GM23338 (cell line): ENCODE measurements around the gene DENR. TPM values are rescaled to one million over a fixed set of nuclear protein-coding genes. Genes with fewer than 3 reads are reported as not detected.
A peak's percentile ranks its signal among the peaks of the same experiment; 100 is the strongest.

Experiments used
- ATAC-seq: fragments of 200-7000 bp; cut with Tn5 transposase; 3 replicates; pipeline ENCODE4 v1.9.1; 2020
- DNase-seq: peaks from one replicate; pipeline ENCODE4 v3.0.0-alpha.2; 2015; ENCODE audit warnings: low spot score
- H2AFZ ChIP-seq: fragments of 200-600 bp; sonication (generic); 2 replicates; pipeline ENCODE4 v1.8.0; 2016; ENCODE audit warnings: antibody characterized with exemption, mild to moderate bottlenecking, moderate library complexity
- H3F3A ChIP-seq: fragments of 200-600 bp; sonication (generic); replicated peaks from 2 replicates; pipeline ENCODE4 v1.8.0; 2017; ENCODE audit warnings: antibody characterized with exemption, mixed run types, low read depth
- H3K27ac ChIP-seq: fragments of 200-600 bp; sonication (generic); 2 replicates; pipeline ENCODE4 v1.6.1; 2016; ENCODE audit warnings: low read depth
- H3K27me3 ChIP-seq: fragments of 200-600 bp; sonication (generic); 2 replicates; pipeline ENCODE4 v1.8.0; 2016; ENCODE audit warnings: mild to moderate bottlenecking, mixed run types, moderate library complexity; ENCODE audit not compliant: insufficient read depth
- H3K36me3 ChIP-seq: fragments of 200-600 bp; sonication (generic); 2 replicates; pipeline ENCODE4 v1.8.0; 2016; ENCODE audit warnings: mild to moderate bottlenecking; ENCODE audit not compliant: insufficient read depth
- H3K4me1 ChIP-seq: fragments of 200-600 bp; sonication (generic); 2 replicates; pipeline ENCODE4 v1.8.0; 2016; ENCODE audit warnings: mild to moderate bottlenecking, moderate library complexity; ENCODE audit not compliant: insufficient read depth
- H3K4me2 ChIP-seq: fragments of 200-600 bp; sonication (generic); 2 replicates; pipeline ENCODE4 v1.7.1; 2017; ENCODE audit warnings: mixed run types
- H3K4me3 ChIP-seq: fragments of 200-600 bp; sonication (generic); 2 replicates; pipeline ENCODE4 v1.6.1; 2016; ENCODE audit warnings: mixed run types
- H3K79me2 ChIP-seq: fragments of 200-600 bp; sonication (generic); replicated peaks from 2 replicates; pipeline ENCODE4 v1.8.0; 2017; ENCODE audit warnings: mild to moderate bottlenecking; ENCODE audit not compliant: insufficient read depth
- H3K9me2 ChIP-seq: fragments of 200-600 bp; sonication (generic); 2 replicates; pipeline ENCODE4 v1.8.0; 2017; ENCODE audit not compliant: insufficient read depth
- H4K20me1 ChIP-seq: fragments of 200-600 bp; sonication (generic); replicated peaks from 2 replicates; pipeline ENCODE4 v1.8.0; 2017; ENCODE audit warnings: mild to moderate bottlenecking; ENCODE audit not compliant: insufficient read depth
- H3K27ac Mint-ChIP-seq: 2 replicates; pipeline ENCODE4 v1.8.0; 2020; ENCODE audit warnings: inconsistent platforms, mild to moderate bottlenecking, moderate library complexity, mixed read lengths
- H3K27me3 Mint-ChIP-seq: 3 replicates; pipeline ENCODE4 v1.8.0; 2022; ENCODE audit warnings: low read depth, mild to moderate bottlenecking, moderate library complexity, mixed read lengths, inconsistent platforms; ENCODE audit not compliant: insufficient read depth, poor library complexity
- H3K36me3 Mint-ChIP-seq: 3 replicates; pipeline ENCODE4 v1.8.0; 2021; ENCODE audit warnings: low read depth, mild to moderate bottlenecking, inconsistent platforms, moderate library complexity, mixed read lengths
- H3K4me1 Mint-ChIP-seq: 3 replicates; pipeline ENCODE4 v1.8.0; 2020; ENCODE audit warnings: mild to moderate bottlenecking, inconsistent platforms, mixed read lengths
- H3K4me3 Mint-ChIP-seq: 3 replicates; pipeline ENCODE4 v1.8.0; 2021; ENCODE audit warnings: moderate library complexity, mild to moderate bottlenecking, inconsistent platforms, mixed read lengths
- H3K9me3 Mint-ChIP-seq: 3 replicates; pipeline ENCODE4 v1.8.0; 2020; ENCODE audit warnings: moderate library complexity, mild to moderate bottlenecking, inconsistent platforms, mixed read lengths
- CREB1 ChIP-seq: fragments of 250-450 bp; sonication (Bioruptor Pico); IDR thresholded peaks from 2 replicates; pipeline ENCODE4 v1.5.0; 2020; ENCODE audit warnings: low read depth, mild to moderate bottlenecking, moderate library complexity
- EZH2 ChIP-seq: fragments of 200-600 bp; sonication (generic); IDR thresholded peaks from one replicate; pipeline ENCODE4 v1.8.0; 2017; ENCODE audit warnings: antibody characterized with exemption, mild to moderate bottlenecking, low read depth; ENCODE audit not compliant: unreplicated experiment
- NANOG ChIP-seq: IDR thresholded peaks from 2 replicates; pipeline ENCODE4 v1.6.1; 2016; ENCODE audit warnings: antibody characterized with exemption, borderline replicate concordance
- POLR2AphosphoS5 ChIP-seq: IDR thresholded peaks from 2 replicates; pipeline ENCODE4 v1.6.1; 2016; ENCODE audit warnings: antibody characterized with exemption, low read depth
- ZNF114 ChIP-seq: fragments of 250-450 bp; sonication (Bioruptor Pico); IDR thresholded peaks from 2 replicates; pipeline ENCODE4 v1.5.0; 2020; ENCODE audit warnings: mild to moderate bottlenecking, moderate library complexity
- ZNF331 ChIP-seq: fragments of 250-450 bp; sonication (Bioruptor Pico); IDR thresholded peaks from 2 replicates; pipeline ENCODE4 v1.5.0; 2020; ENCODE audit warnings: low read depth, mild to moderate bottlenecking, moderate library complexity
- polyA plus RNA-seq: library from polyadenylated mRNA; unstranded; fragments of >200 nt; fragmentation: Nextera tagmentation; extraction: Ambion mirVana; gene quantifications from 2 replicates; pipeline ENCODE4 v1.2.1, GENCODE V29; 2016
- total RNA-seq: library from RNA; depleted of rRNA; stranded (reverse); fragments of >200 nt; shearing (Covaris generic); gene quantifications from 2 replicates; pipeline ENCODE4 v1.2.3, GENCODE V29; 2014
- TF ChIP-seq, protein P1 (sequence below): IDR thresholded peaks from one replicate; pipeline ENCODE4 v1.6.1; 2018; ENCODE audit warnings: antibody characterized with exemption; ENCODE audit not compliant: unreplicated experiment
- TF ChIP-seq, protein P2 (sequence below): IDR thresholded peaks from 2 replicates; pipeline ENCODE4 v1.6.1; 2016; ENCODE audit warnings: antibody characterized with exemption
- TF ChIP-seq, protein P3 (sequence below), 2 experiments: fragments of 200-600 bp in 1 of 2; sonication (generic) in 1 of 2; conservative IDR thresholded peaks; 2 replicates each; pipeline versions ENCODE4 v1.5.1 to v1.6.1; 2016 to 2017; ENCODE audit warnings: antibody characterized with exemption in 2 of 2, low read depth in 2 of 2, mild to moderate bottlenecking in 2 of 2, moderate library complexity in 1 of 2

Gene DENR
- total and polyA plus RNA-seq, 2 experiments from 2014 or later = 55.2 to 130 TPM

DNA sequence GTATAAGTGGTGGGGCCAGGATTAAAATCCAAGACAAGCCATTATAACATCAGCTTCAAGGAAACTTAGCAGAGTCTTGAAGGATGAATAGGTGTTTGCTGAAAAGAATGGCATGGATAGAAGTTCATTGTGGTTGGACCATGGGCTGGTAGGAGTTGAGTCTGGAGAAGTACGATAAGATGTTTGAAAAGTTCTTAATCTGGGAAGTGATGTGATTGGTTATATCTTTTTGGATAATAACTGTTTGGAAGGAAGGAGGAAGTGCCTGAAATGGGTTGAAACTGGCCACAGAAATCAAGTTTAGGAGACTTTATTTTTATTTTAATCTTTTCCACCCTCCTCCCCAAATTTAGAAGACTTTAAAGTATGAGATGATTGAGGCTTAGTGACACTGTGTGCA lies 4.9 kb downstream of the DENR start (continued):
- TF ChIP-seq, protein P1, sequence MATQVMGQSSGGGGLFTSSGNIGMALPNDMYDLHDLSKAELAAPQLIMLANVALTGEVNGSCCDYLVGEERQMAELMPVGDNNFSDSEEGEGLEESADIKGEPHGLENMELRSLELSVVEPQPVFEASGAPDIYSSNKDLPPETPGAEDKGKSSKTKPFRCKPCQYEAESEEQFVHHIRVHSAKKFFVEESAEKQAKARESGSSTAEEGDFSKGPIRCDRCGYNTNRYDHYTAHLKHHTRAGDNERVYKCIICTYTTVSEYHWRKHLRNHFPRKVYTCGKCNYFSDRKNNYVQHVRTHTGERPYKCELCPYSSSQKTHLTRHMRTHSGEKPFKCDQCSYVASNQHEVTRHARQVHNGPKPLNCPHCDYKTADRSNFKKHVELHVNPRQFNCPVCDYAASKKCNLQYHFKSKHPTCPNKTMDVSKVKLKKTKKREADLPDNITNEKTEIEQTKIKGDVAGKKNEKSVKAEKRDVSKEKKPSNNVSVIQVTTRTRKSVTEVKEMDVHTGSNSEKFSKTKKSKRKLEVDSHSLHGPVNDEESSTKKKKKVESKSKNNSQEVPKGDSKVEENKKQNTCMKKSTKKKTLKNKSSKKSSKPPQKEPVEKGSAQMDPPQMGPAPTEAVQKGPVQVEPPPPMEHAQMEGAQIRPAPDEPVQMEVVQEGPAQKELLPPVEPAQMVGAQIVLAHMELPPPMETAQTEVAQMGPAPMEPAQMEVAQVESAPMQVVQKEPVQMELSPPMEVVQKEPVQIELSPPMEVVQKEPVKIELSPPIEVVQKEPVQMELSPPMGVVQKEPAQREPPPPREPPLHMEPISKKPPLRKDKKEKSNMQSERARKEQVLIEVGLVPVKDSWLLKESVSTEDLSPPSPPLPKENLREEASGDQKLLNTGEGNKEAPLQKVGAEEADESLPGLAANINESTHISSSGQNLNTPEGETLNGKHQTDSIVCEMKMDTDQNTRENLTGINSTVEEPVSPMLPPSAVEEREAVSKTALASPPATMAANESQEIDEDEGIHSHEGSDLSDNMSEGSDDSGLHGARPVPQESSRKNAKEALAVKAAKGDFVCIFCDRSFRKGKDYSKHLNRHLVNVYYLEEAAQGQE = no peak
- TF ChIP-seq, protein P2, sequence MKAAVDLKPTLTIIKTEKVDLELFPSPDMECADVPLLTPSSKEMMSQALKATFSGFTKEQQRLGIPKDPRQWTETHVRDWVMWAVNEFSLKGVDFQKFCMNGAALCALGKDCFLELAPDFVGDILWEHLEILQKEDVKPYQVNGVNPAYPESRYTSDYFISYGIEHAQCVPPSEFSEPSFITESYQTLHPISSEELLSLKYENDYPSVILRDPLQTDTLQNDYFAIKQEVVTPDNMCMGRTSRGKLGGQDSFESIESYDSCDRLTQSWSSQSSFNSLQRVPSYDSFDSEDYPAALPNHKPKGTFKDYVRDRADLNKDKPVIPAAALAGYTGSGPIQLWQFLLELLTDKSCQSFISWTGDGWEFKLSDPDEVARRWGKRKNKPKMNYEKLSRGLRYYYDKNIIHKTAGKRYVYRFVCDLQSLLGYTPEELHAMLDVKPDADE = no peak
- TF ChIP-seq, protein P3, sequence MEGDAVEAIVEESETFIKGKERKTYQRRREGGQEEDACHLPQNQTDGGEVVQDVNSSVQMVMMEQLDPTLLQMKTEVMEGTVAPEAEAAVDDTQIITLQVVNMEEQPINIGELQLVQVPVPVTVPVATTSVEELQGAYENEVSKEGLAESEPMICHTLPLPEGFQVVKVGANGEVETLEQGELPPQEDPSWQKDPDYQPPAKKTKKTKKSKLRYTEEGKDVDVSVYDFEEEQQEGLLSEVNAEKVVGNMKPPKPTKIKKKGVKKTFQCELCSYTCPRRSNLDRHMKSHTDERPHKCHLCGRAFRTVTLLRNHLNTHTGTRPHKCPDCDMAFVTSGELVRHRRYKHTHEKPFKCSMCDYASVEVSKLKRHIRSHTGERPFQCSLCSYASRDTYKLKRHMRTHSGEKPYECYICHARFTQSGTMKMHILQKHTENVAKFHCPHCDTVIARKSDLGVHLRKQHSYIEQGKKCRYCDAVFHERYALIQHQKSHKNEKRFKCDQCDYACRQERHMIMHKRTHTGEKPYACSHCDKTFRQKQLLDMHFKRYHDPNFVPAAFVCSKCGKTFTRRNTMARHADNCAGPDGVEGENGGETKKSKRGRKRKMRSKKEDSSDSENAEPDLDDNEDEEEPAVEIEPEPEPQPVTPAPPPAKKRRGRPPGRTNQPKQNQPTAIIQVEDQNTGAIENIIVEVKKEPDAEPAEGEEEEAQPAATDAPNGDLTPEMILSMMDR (conservative IDR thresholded peaks at IDR 0.05; ENCODE audit: low read depth in 2 of 2) = no peak
- TF ChIP-seq CREB1 (CRISPR knock-in tag) = no peak
- TF ChIP-seq POLR2AphosphoS5 = no peak
- no peak for TF ChIP-seq NANOG
- no peak for TF ChIP-seq ZNF114 (CRISPR knock-in tag)

DNA sequence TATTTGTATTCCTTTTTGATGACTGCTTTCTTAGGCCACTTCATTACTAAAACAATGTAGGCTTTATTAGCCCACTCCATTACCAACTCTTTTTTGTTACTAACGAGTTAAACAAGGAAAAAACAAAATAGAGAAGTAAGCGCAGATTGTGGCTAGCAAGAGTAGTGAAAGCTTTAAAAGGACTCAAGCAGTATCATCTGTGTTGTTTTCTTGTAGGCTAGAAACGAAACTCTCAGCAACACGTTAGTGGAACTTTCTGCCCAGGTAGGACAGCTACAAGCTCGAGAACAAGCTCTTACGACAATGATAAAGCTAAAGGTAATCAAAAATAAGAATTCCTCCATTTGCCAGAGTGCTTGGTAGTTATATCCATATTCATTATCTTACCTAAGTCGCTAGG lies 32.9 kb downstream of the DENR start:
- no peak overlapping the region for H3K4me3 ChIP-seq
- TF ChIP-seq CREB1 (CRISPR knock-in tag) = no peak
- TF ChIP-seq EZH2 = no peak
- TF ChIP-seq, protein P1 = no peak
- TF ChIP-seq NANOG = no peak
- TF ChIP-seq ZNF331 (CRISPR knock-in tag) = no peak
- H4K20me1 ChIP-seq = no peaks in the 10 kb centered on the region
- H3K4me3 Mint-ChIP-seq = no peak overlapping the region
- H3K4me2 ChIP-seq = no peak overlapping the region
- H3K4me1 Mint-ChIP-seq = no peaks in the 10 kb centered on the region
- no peaks in the 10 kb centered on the region for H3K79me2 ChIP-seq
- H3K27ac Mint-ChIP-seq = no peak overlapping the region
- H3K27me3 Mint-ChIP-seq = no peaks in the 10 kb centered on the region
- no peaks in the 10 kb centered on the region for H3K27me3 ChIP-seq
- H3K9me2 ChIP-seq = no peaks in the 10 kb centered on the region
- no peaks in the 10 kb centered on the region for H3K9me3 Mint-ChIP-seq
- peak overlapping the region; percentile 35 for H2AFZ ChIP-seq
- no peaks in the 10 kb centered on the region for H3F3A ChIP-seq
- H3K36me3 Mint-ChIP-seq = no peaks in the 10 kb centered on the region
- no peak for DNase-seq
- no peak for ATAC-seq
- H3K4me1 ChIP-seq = 0 out of 2 replicates have a peak, but pooled peaks cover under 1% of the 10 kb centered on the region
- H3K36me3 ChIP-seq = no peaks in the 10 kb centered on the region; the same call in 1 of the 2 replicates
- H3K27ac ChIP-seq = no peak overlapping the region
